Activated CD4-positive, alpha-beta memory T cell treated with anti-CD3 and anti-CD28 coated beads, Interleukin-2, amount 10 ng/mL, durations not matched to agents 7 days and 5 days (primary cell): ENCODE data around the gene RTKN2. TPM values are rescaled to one million over a fixed set of nuclear protein-coding genes. Genes with fewer than 3 reads are reported as not detected.

ENCODE experiments used
- CTCF ChIA-PET: fragments of 350-600 bp; sonication (Branson Sonifier 250); formaldehyde crosslinking; loops from one replicate; lab custom pipeline; 2021; ENCODE audit warnings: antibody characterized with exemption, inconsistent platforms; lab: Charles Lee
- POLR2A ChIA-PET: fragments of 350-600 bp; sonication (Branson Sonifier 250); formaldehyde crosslinking; loops from one replicate; lab custom pipeline; 2021; ENCODE audit warnings: antibody characterized with exemption; lab: Charles Lee
- DNase-seq: peaks from one replicate; pipeline ENCODE4 v3.0.0-alpha.2; 2020
- H3K27ac Mint-ChIP-seq: one replicate; pipeline ENCODE4 v1.8.0; 2021; ENCODE audit warnings: mild to moderate bottlenecking, mixed read lengths
- H3K27me3 Mint-ChIP-seq: one replicate; pipeline ENCODE4 v1.8.0; 2021; ENCODE audit warnings: mixed read lengths
- H3K36me3 Mint-ChIP-seq: one replicate; pipeline ENCODE4 v1.8.0; 2021; ENCODE audit warnings: low read depth, mixed read lengths
- H3K4me1 Mint-ChIP-seq: one replicate; pipeline ENCODE4 v1.8.0; 2021; ENCODE audit warnings: mixed read lengths
- H3K4me3 Mint-ChIP-seq: one replicate; pipeline ENCODE4 v1.8.0; 2021; ENCODE audit warnings: mild to moderate bottlenecking, mixed read lengths
- H3K9me3 Mint-ChIP-seq: one replicate; pipeline ENCODE4 v1.8.0; 2021; ENCODE audit warnings: mixed read lengths
- total RNA-seq, 2 experiments: library from RNA; stranded (reverse); gene quantifications; one replicate each; pipeline ENCODE4 v1.2.3, GENCODE V29; 2021

RTKN2 gene
- total RNA-seq, 2 experiments from 2014 or later, result 6.6 to 6.9 TPM

GRCh38 chr10:62183442-62183841, 85.2 kb downstream of the RTKN2 start:
- peaks cover 51% of the 10 kb centered on the region for H3K36me3 Mint-ChIP-seq
- H3K27me3 Mint-ChIP-seq, result no peaks in the 10 kb centered on the region
- H3K4me1 Mint-ChIP-seq, result peaks cover 84% of the 10 kb centered on the region
- H3K4me3 Mint-ChIP-seq, result peak overlapping the region; percentile 9
- CTCF ChIA-PET, result interaction anchor here (0.8 to 2.7 kb wide), 8 partner anchors 61 to 164 kb away, joined by 3 to 10 read pairs (median 6); no protein-coding TSS in a partner anchor
- H3K27ac Mint-ChIP-seq, result peak overlapping the region; percentile 91
- peaks cover 28% of the 10 kb centered on the region for H3K9me3 Mint-ChIP-seq
- peak; percentile 49 for DNase-seq
- POLR2A ChIA-PET, result interaction anchor here (0.6 to 10.5 kb wide), 34 partner anchors 9 to 1085 kb away, joined by 3 to 446 read pairs (median 6); partner anchors contain the start of genes ARID5B and RTKN2

GRCh38 chr10:62182595-62182994, 86.0 kb downstream of the RTKN2 start:
- Mint-ChIP-seq H3K36me3 (peaks cover 50% of the 10 kb centered on the region), H3K4me3 (no peak overlapping the region), H3K4me1 (peaks cover 81% of the 10 kb centered on the region), H3K9me3 (peaks cover 24% of the 10 kb centered on the region), H3K27ac (peak overlapping the region; percentile 80), H3K27me3 (no peaks in the 10 kb centered on the region)
- no peak for DNase-seq
- ChIA-PET POLR2A (interaction anchor here (0.6 to 10.5 kb wide), 23 partner anchors 8 to 1086 kb away, joined by 3 to 446 read pairs (median 7); partner anchors contain the start of gene ARID5B), CTCF (interaction anchor here (0.9 to 2.7 kb wide), 7 partner anchors 130 to 284 kb away, joined by 3 to 10 read pairs (median 4); no protein-coding TSS in a partner anchor)

GRCh38 chr10:62182171-62182570, 86.5 kb downstream of the RTKN2 start:
- Mint-ChIP-seq H3K27ac (peak overlapping the region; percentile 80), H3K36me3 (peaks cover 50% of the 10 kb centered on the region), H3K4me3 (no peak overlapping the region), H3K27me3 (no peaks in the 10 kb centered on the region), H3K4me1 (peaks cover 81% of the 10 kb centered on the region), H3K9me3 (peaks cover 27% of the 10 kb centered on the region)
- POLR2A ChIA-PET, result interaction anchor here (0.9 to 10.5 kb wide), 6 partner anchors 10 to 282 kb away, joined by 3 to 446 read pairs (median 26); partner anchors contain the start of gene ARID5B
- CTCF ChIA-PET, result interaction anchor here (0.9 to 1.5 kb wide), 4 partner anchors 63 to 283 kb away, joined by 3 to 4 read pairs (median 3); no protein-coding TSS in a partner anchor
- no peak for DNase-seq

GRCh38 chr10:62180677-62181076, 88.0 kb downstream of the RTKN2 start:
- H3K36me3 Mint-ChIP-seq, result peaks cover 58% of the 10 kb centered on the region

GRCh38 chr10:62178568-62178967, 90.1 kb downstream of the RTKN2 start:
- H3K9me3 Mint-ChIP-seq, result peaks cover 31% of the 10 kb centered on the region
- H3K4me3 Mint-ChIP-seq, result no peak overlapping the region
- H3K27me3 Mint-ChIP-seq, result no peaks in the 10 kb centered on the region
- DNase-seq, result no peak
- ChIA-PET CTCF (no interaction called here), POLR2A (no interaction called here)
- peaks cover 61% of the 10 kb centered on the region for H3K36me3 Mint-ChIP-seq
- peaks cover 72% of the 10 kb centered on the region for H3K4me1 Mint-ChIP-seq
- peak overlapping the region; percentile 18 for H3K27ac Mint-ChIP-seq

More at GRCh38 chr10:62180677-62181076, 88.0 kb downstream of the RTKN2 start:
- Mint-ChIP-seq H3K4me1 (peaks cover 81% of the 10 kb centered on the region), H3K27me3 (no peaks in the 10 kb centered on the region), H3K9me3 (peaks cover 29% of the 10 kb centered on the region), H3K4me3 (no peak overlapping the region), H3K27ac (peak overlapping the region; percentile 77)
- no peak for DNase-seq
- ChIA-PET POLR2A (interaction anchor here (10.5 kb wide), 1 partner anchor 130 kb away, joined by 446 read pairs; no protein-coding TSS in a partner anchor), CTCF (no interaction called here)

- H3K36me3 Mint-ChIP-seq, result peaks cover 70% of the 10 kb centered on the region
- no peaks in the 10 kb centered on the region for H3K27me3 Mint-ChIP-seq
- H3K27ac Mint-ChIP-seq, result no peak overlapping the region
- DNase-seq, result no peak
- peaks cover 37% of the 10 kb centered on the region for H3K9me3 Mint-ChIP-seq
- CTCF ChIA-PET, result interaction anchor here (1.2 kb wide), 1 partner anchor 280 kb away, joined by 3 read pairs; no protein-coding TSS in a partner anchor
- POLR2A ChIA-PET, result no interaction called here
- H3K4me3 Mint-ChIP-seq, result no peak overlapping the region
- peaks cover 60% of the 10 kb centered on the region for H3K4me1 Mint-ChIP-seq
Observed at GRCh38 chr10:62177111-62177510, 91.5 kb downstream of the RTKN2 start.

GRCh38 chr10:62175251-62175650, 93.4 kb downstream of the RTKN2 start:
- peaks cover 62% of the 10 kb centered on the region for H3K36me3 Mint-ChIP-seq
- peaks cover 30% of the 10 kb centered on the region for H3K9me3 Mint-ChIP-seq
- ChIA-PET POLR2A (interaction anchor here (1.6 kb wide), 1 partner anchor 8 kb away, joined by 7 read pairs; no protein-coding TSS in a partner anchor), CTCF (no interaction called here)
- DNase-seq, result no peak
- H3K27me3 Mint-ChIP-seq, result no peaks in the 10 kb centered on the region
- H3K4me1 Mint-ChIP-seq, result peaks cover 44% of the 10 kb centered on the region
- peak overlapping the region; percentile 9 for H3K27ac Mint-ChIP-seq
- H3K4me3 Mint-ChIP-seq, result no peak overlapping the region

- Mint-ChIP-seq H3K9me3 (peaks cover 22% of the 10 kb centered on the region), H3K27ac (no peak overlapping the region), H3K4me3 (no peak overlapping the region), H3K4me1 (peaks cover 30% of the 10 kb centered on the region), H3K36me3 (peaks cover 49% of the 10 kb centered on the region), H3K27me3 (no peaks in the 10 kb centered on the region)
- DNase-seq, result no peak
- CTCF ChIA-PET, result no interaction called here
- POLR2A ChIA-PET, result interaction anchor here (1.0 to 1.6 kb wide), 2 partner anchors 10 kb away, joined by 3 to 5 read pairs; no protein-coding TSS in a partner anchor
Observed at GRCh38 chr10:62172465-62172864, 96.2 kb downstream of the RTKN2 start.

GRCh38 chr10:62171791-62172190, 96.9 kb downstream of the RTKN2 start:
- H3K9me3 Mint-ChIP-seq, result peaks cover 18% of the 10 kb centered on the region
- no peaks in the 10 kb centered on the region for H3K27me3 Mint-ChIP-seq
- H3K27ac Mint-ChIP-seq, result no peak overlapping the region
- H3K4me3 Mint-ChIP-seq, result no peak overlapping the region
- H3K36me3 Mint-ChIP-seq, result peaks cover 42% of the 10 kb centered on the region
- peaks cover 27% of the 10 kb centered on the region for H3K4me1 Mint-ChIP-seq
- DNase-seq, result no peak
- CTCF ChIA-PET, result no interaction called here
- POLR2A ChIA-PET, result interaction anchor here (1.6 kb wide), 1 partner anchor 10 kb away, joined by 5 read pairs; no protein-coding TSS in a partner anchor

- Mint-ChIP-seq H3K27me3 (no peaks in the 10 kb centered on the region), H3K4me1 (peaks cover 18% of the 10 kb centered on the region), H3K9me3 (peaks cover 20% of the 10 kb centered on the region), H3K36me3 (peaks cover 34% of the 10 kb centered on the region), H3K4me3 (no peak overlapping the region), H3K27ac (no peak overlapping the region)
- POLR2A ChIA-PET, result no interaction called here
- CTCF ChIA-PET, result no interaction called here
- DNase-seq, result no peak
Observed at GRCh38 chr10:62170732-62171131, 97.9 kb downstream of the RTKN2 start.

GRCh38 chr10:62166331-62167131, 102.1 kb downstream of the RTKN2 start:
- CTCF ChIA-PET, result no interaction called here

GRCh38 chr10:62165803-62166202, 102.8 kb downstream of the RTKN2 start:
- no peaks in the 10 kb centered on the region for H3K27me3 Mint-ChIP-seq
- peaks cover 9% of the 10 kb centered on the region for H3K36me3 Mint-ChIP-seq
- peaks cover 4% of the 10 kb centered on the region for H3K9me3 Mint-ChIP-seq
- peaks cover 8% of the 10 kb centered on the region for H3K4me1 Mint-ChIP-seq
- POLR2A ChIA-PET, result no interaction called here
- no peak overlapping the region for H3K27ac Mint-ChIP-seq
- CTCF ChIA-PET, result no interaction called here
- no peak overlapping the region for H3K4me3 Mint-ChIP-seq
- DNase-seq, result no peak

More at GRCh38 chr10:62166331-62167131, 102.1 kb downstream of the RTKN2 start:
- Mint-ChIP-seq H3K4me1 (peaks cover 6% of the 10 kb centered on the region), H3K4me3 (no peak overlapping the region), H3K27me3 (no peaks in the 10 kb centered on the region), H3K27ac (no peak overlapping the region), H3K9me3 (peaks cover 7% of the 10 kb centered on the region), H3K36me3 (peaks cover 11% of the 10 kb centered on the region)
- DNase-seq, result no peak
- POLR2A ChIA-PET, result no interaction called here

- CTCF ChIA-PET, result interaction anchor here (1.6 kb wide), 1 partner anchor 35 kb away, joined by 3 read pairs; no protein-coding TSS in a partner anchor
- Mint-ChIP-seq H3K4me3 (no peak overlapping the region), H3K36me3 (peaks cover 4% of the 10 kb centered on the region), H3K9me3 (peaks cover 9% of the 10 kb centered on the region), H3K27ac (no peak overlapping the region), H3K27me3 (no peaks in the 10 kb centered on the region), H3K4me1 (peaks cover 8% of the 10 kb centered on the region)
- DNase-seq, result no peak
- POLR2A ChIA-PET, result interaction anchor here (1.2 to 1.7 kb wide), 2 partner anchors 9 to 21 kb away, joined by 5 read pairs; no protein-coding TSS in a partner anchor
Observed at GRCh38 chr10:62163024-62163423, 105.6 kb downstream of the RTKN2 start.
